ENCODE measurements around the gene B4GALT6.

Gene B4GALT6

DNA sequence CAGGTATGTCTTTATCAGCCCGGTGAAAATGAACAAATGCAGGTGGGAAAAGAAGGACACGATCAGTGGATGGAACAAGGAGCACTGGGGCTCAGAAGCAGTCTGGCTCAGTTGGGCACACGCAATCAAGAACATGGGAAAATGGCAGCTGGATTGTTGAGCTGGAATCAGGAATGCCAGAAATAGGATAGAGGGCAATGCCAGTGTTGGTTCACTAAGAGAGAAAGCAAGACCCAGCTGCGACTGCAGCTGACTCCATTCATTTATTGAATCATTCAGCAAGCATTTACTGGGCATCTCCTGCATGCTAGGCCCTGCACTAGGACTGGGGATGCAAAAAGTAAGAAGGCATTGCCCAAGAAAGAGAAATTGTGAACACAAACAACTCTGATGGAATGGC lies 106.3 kb downstream of the B4GALT6 start:
- TF ChIP-seq, protein P1, sequence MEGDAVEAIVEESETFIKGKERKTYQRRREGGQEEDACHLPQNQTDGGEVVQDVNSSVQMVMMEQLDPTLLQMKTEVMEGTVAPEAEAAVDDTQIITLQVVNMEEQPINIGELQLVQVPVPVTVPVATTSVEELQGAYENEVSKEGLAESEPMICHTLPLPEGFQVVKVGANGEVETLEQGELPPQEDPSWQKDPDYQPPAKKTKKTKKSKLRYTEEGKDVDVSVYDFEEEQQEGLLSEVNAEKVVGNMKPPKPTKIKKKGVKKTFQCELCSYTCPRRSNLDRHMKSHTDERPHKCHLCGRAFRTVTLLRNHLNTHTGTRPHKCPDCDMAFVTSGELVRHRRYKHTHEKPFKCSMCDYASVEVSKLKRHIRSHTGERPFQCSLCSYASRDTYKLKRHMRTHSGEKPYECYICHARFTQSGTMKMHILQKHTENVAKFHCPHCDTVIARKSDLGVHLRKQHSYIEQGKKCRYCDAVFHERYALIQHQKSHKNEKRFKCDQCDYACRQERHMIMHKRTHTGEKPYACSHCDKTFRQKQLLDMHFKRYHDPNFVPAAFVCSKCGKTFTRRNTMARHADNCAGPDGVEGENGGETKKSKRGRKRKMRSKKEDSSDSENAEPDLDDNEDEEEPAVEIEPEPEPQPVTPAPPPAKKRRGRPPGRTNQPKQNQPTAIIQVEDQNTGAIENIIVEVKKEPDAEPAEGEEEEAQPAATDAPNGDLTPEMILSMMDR (conservative IDR thresholded peaks at IDR 0.05; ENCODE audit: control insufficient read depth, insufficient read depth, low read depth, low read length), result no peak
- DNase-seq (ENCODE audit: low read depth), result no peak
- no peak overlapping the region for H3K4me3 ChIP-seq (ENCODE audit: control insufficient read depth, low read depth, low read length)

DNA sequence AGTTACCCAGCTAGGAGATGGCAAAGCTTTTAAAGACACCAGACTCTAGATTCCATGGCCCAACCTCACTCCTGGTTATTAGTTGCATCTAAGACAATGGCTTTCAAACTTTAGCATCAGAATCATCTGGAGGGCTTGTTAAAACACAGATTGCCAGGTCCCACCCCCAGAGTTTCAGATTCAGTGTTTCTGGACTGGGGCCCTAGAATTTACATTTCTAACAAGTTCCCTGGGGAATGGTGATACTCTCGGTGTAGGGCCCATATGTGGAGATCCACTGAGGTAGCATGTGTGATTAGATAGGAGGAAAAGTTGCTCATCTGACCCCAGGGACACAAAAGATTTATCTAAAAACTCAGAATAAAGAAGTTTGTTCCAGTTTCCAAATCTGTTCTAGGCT lies 107.2 kb downstream of the B4GALT6 start:
- TF ChIP-seq, protein P1 (conservative IDR thresholded peaks at IDR 0.05; ENCODE audit: control insufficient read depth, insufficient read depth, low read depth, low read length), result no peak
- DNase-seq (ENCODE audit: low read depth), result no peak

DNA sequence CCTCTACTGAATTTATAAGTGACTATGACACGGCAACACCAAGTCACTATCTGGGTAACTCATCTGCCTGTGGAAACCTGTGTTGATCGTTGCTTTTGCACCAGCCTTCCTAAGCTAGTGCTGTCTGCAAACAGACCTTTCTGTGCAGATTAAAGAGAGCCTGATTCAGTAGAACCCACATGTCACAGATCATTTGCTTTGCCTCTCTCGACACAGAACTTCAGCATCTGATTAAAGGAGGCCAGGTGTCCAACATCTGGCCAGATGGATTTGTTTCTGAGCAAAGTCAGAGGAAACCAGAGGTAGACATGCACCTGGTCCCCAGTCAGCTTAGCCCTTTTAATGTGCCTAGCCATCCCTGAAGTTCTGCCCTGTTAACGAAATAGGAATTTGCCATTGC lies 107.7 kb downstream of the B4GALT6 start:
- no peak overlapping the region for H3K4me3 ChIP-seq (ENCODE audit: control insufficient read depth, low read depth, low read length)
- TF ChIP-seq, protein P1 (conservative IDR thresholded peaks at IDR 0.05; ENCODE audit: control insufficient read depth, insufficient read depth, low read depth, low read length), result no peak
- no peak for DNase-seq (ENCODE audit: low read depth)

More for the DNA sequence above, 107.2 kb downstream of the B4GALT6 start:
- H3K4me3 ChIP-seq (ENCODE audit: control insufficient read depth, low read depth, low read length), result no peak overlapping the region

DNA sequence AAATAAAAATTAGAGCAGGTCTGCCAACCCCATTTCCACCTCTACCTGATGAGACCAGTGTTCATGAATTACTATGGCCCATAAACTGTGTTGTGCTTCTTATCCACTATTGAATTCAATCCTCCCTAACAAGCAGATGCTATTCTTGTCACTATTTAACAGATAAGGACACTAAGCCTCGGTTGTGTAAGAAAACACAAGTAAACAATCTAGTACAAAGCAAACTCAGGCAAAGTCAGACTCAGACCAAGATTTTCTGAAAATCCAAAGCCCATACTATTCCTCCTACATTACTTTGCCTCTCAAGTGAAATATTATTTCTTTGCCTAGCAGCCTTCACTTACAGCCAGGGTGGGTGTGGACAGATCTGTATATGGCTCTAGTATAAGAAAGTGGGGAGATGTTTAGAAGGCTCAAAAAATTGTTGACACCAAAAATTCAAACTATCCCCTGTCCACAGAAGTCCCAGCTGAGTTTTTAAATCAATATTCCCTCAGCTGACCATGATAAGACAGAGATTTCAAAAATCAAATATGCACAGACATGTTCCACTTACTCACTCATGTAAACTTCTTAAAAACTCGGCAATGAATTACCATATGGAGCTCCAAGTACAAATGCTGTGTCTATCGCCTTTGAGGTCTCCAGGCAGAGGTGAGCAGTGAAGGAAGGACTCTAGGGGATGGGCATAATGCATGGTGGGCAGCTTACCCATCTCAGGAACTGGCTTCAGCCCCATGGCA lies 108.7 kb downstream of the B4GALT6 start:
- no peak for DNase-seq (ENCODE audit: low read depth)
- H3K4me3 ChIP-seq (ENCODE audit: control insufficient read depth, low read depth, low read length), result no peak overlapping the region

DNA sequence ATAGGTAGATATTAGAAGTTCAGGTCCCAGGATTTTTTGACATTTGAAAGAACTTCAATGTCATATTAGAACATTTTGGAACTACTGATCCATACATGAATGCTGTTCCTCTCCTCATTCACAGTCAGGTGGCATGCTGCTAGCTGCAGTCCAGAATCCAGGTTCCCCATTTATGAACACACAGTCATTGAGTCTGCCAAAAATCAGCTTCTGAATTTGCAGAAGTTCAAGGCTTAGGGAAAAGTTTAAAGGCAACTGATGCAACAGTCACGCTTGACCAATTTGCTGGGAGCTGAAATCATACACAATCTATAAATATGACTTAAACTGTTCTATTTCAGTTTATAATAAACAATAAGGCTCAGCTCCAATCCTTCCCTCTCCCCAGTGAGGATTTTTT lies 110.0 kb downstream of the B4GALT6 start:
- H3K4me3 ChIP-seq (ENCODE audit: control insufficient read depth, low read depth, low read length), result no peak overlapping the region
- TF ChIP-seq, protein P1 (conservative IDR thresholded peaks at IDR 0.05; ENCODE audit: control insufficient read depth, insufficient read depth, low read depth, low read length), result no peak
- no peak for DNase-seq (ENCODE audit: low read depth)

More for the DNA sequence above, 108.7 kb downstream of the B4GALT6 start:
- TF ChIP-seq, protein P1 (conservative IDR thresholded peaks at IDR 0.05; ENCODE audit: control insufficient read depth, insufficient read depth, low read depth, low read length), result no peak
